ENCODE measurements around the gene PRDM5.

PRDM5 gene

DNA sequence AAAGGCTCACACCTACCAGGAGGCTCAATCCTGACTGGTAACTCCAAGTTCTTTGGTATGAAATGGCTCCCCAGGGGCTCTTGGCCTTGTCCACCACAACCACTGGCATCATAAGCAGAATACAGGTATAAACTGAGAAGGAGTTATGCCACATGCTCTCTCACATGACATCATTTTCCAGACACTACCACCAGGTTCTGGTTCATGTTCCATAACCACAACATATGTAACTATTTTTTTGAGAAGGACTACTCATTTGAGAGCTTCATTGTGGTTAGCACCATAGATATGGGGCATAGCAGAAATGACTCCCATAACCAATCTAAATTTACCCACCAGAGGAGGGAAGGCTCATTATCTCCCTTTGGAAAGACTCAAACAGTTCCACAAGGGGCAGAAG lies 19.6 kb downstream of the PRDM5 start:
- DNase-seq = no peak

DNA sequence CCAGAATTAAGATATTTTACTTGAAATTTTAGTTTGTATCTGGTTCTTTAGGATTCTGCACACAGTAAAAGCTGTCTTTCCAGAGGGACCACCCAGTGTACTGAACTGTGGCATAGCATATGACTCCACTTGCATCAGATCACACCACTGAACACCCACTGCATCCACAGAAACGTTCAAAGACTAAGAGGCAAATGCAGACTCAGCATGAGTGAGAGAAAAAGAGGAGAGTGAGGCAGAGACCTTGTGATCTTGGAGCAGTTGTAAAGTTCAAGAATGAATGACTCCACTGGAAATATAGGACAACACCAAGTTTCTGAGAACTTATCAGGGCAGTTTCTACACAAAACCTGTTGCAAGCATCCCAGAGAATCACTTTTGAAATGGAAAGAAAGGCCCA lies 20.8 kb downstream of the PRDM5 start:
- DNase-seq = no peak

DNA sequence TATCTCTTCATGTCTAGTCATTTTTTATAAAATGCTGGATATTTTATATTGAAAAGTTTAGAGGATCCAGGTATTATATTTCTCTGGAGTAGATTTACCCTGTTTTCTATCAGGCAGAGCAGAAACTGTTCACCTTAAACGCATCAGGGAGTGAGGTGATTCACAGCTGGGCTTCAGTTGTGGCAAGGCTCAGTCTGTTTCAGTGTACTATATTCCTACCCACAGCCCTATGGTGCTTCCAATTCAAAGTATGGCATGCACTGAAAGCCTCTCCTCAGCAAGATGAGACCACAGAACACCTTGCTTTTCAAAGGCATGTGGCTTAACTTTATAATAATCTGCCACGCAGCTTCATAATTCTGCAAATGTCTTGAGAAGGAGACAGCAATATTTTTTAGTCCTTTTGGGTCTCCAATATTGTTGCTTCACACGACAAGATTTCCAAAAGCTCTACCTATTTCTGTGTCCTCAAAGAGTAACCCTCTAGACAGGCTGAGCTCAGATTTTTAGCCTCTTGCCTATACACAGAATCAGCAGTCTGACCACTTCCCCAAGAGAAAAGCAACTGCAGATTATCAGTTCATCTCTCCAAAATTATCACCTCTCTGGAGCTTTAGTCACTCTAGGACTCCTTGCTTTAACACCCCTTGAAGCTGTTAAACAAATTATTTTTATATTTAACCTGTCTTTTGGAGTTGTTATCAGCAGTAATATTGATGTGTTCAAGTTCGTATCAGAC lies 24.4 kb downstream of the PRDM5 start:
- no peak for DNase-seq

DNA sequence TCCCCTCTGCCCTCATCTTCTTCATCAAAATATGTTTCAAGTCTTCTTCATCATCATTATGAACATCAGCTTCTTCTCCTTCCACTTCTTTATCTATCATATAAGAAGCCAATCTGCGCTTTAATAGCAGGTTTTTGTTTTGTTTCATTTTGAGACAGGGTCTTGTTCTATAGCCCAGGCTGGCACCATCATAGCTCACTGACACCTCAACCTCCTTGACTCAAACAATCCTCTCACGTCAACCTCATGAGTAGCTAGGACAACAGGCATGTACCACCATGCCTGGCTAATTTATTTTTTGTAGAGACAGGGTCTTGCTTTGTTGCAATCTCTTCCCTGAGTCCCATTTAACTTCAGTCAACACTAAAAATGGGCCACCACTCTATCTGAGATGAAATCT lies 27.0 kb downstream of the PRDM5 start:
- DNase-seq = no peak

DNA sequence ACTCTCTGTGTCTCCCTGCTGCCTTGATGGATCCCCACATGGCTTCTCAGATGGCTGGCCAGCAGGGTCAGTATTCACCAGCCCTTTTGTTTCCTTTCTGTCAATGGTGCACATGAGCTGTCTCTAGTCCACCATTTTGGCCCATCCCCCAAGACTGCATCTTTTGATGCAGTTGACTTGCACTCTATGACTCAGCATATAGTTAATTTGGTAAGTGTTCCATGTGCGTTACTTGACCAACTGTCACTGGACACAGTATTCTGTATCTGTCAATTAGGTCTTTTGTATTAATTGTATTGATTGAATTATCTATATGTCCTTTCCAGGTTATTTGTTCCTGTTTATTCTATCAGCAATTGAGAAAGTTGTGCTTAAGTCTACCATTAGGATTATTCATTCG lies 29.2 kb downstream of the PRDM5 start:
- no peak for DNase-seq

DNA sequence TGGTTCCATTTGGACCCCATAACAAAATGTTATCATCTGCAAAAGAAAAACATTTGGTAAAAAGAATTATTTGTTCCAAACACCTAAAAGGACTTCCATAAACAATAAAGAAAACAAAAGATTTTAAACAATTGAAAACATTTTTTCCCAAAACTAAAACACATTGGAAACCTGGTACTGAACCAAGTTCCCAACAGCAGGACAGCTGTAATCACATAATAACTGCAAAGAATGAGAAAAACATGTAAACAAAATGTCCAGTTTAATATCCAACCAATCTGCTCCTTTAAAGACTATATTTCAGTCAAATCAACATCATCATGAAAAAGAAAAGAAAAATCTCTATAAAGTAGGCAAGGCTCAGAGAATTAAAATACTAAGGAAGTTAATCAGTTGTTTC lies 36.3 kb downstream of the PRDM5 start:
- no peak for DNase-seq

DNA sequence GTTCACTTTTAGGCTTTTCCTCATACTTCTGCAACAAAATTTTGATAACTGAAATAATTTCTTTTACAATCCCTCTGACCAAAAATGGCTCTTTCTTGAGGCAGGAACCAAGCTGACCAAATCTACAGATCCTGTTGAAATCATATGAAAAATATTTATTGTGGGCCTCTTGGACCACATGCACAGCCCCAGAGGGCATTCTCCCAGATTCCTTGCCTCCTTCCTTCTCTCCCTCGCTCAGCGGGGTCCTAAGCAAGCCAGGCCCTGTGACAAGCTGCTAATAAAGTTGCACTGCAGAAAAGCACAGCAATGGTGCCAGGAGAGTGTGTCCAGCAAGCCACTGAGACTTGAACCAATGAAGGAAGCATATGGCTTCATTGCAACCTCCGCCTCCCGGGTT lies 40.7 kb downstream of the PRDM5 start:
- DNase-seq = no peak

DNA sequence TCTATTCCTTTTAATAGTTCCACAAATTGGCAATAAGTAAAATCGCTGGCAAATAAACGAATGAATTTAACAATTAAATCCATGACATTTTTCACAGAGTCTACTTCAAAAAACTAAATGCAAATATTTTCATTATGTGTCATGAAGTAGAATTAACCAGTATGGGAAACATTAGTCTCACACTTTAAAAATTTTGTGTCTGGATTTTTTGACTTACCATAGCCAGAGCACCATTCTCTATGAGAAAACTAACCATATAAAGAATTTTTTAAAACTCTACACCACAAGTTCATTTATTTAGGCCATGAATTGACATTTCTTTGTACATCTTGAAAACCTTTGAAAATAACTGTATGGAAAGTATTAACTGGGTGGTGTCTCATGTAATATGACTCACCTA lies 41.2 kb downstream of the PRDM5 start:
- DNase-seq = no peak

DNA sequence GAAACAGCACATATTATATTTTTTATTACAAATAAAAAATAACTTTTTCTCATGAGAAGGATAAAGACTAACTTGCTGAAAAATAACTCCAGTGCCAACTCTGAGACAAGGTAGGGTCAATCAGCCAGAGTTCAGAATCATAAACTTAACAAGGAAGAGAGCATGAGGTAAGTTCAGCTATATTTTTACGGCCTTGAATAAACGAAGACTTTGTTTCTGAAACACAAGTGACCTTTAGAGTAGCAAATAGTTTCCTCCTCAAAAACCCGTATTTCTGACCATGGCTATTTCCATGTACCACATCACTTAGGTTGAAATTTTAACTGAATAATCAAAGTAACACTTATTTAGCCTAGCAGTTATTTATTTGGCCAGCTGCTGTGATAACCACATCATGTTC lies 45.5 kb downstream of the PRDM5 start:
- no peak for DNase-seq

DNA sequence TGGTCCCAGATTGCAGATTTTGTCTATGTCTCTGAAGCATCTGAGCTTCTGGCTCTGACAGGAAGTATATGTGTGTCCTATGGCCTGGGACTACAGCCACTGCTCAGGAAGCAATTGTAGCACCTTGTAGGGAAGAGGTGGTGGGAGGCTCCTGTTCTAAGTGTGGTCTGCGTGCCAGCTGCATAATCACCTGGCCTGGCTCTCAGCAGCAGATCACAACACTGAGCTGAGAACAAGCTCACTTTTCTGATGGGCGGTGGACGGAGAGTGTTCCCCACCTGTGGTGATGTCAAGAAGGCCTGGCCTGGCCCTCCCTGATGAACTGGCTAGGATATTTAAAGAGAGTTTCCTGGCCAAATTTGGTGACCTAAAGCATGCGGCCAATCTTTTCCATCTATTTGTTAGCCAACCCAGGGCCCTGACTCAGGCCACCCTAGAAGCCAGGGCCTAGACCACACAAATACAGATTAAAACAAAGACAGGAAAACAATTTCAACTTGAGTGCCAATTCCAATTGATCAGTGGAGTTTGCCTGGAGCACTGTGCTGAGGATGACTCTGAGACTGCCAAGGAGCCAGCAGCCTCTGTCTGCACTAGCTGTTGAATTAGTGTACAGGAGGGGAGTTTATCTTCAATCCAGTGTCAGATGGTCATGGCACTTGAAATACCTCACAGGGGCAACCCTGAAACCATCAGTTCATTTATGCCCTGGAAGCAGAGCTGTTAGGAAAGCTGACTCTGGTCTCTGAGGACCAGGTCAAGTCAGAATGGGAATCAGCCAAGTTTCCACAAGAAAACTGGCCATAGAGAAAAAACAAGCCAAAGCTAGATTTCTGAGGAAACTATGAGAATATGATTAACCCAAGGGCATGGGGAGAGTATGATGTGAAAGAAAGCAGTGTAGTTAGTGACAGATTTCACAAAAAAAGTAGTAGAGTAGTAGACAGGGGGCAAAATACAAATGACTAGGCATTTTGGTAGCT lies 47.4 kb downstream of the PRDM5 start:
- no peak for DNase-seq

DNA sequence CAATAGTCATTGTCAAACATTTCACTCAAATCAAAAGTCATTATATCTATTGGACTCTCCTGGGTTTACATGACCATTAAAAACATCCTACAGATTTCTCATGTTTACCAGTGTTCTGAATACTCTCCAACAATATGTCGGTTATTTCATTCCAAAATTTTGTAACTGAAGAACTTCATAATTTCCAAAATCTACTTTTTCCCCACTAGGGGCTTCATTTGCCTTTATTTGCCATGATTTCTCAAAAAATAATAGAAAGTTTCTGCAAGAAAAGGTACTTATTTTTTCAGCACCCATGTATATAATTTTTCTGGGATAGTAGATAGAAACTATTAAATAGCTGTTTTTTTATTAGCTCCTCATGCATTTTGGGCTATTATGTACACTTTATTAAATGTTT lies 49.0 kb downstream of the PRDM5 start:
- DNase-seq = no peak

DNA sequence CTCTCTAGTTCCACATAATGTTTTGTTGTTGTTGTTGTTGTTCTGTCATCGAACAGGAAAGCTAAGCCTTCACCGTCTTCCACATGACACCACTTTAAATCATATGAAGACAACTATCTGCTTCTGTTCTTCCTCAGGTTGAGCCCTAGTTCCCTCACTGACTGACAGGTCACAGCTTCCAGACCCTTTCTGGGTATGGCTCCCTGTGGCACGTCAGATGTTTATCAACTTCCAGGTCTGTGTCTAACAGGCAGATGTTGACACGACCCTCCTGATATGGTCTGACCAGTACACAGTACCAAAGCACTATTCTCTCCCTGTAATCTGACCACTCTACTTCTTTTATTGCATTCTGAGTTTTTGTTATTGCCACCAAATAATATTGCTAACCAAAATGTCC lies 51.4 kb downstream of the PRDM5 start:
- DNase-seq = no peak

DNA sequence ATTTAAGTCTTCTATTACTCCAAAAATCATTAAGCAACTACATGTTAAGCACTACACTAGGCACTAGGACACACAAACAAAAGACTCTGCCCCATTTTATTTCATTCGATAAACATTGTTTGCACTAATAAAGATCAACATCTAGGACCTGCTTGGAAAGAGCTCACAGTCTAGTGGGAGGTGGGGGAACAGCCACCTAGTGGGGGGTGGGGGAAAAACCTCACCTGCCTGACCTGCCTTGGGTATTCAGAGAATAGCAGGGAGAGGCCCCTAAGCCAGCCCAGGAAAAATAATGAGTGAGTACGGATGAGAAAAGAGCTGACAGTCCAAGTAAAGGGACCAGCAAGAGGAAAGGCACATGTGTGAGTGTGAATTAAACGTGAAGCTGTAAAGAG lies 52.2 kb downstream of the PRDM5 start:
- DNase-seq = no peak

DNA sequence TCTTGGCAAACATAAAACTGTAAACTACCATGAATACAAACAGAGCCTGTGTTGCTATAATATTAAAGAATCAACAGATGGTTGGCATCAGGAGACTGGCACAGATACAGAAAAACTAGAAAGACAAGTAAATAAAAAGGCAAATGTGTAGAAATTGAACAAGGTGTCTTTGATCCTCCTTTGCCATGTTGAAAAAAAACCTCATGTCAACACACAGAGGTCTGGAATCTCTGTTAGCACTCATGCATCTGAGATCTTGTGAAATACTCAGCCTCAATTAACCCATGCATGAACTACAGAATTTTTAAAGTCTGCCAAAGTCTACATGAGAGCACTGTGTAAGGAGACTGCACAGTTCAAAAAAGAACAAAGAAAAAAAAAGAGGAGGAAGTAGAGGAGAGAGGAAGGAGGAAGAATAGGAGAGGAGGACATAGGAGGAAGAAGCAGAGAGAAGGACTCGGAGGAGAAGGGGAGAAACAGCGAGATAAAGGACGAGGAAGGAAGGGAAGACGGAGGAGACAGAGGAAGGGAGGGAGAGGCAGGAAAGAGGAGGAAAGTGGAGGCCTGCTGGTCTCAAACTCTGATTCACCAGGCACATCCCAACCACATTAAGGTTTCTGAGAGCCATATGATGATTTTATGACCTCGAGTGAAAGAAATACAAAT lies 52.8 kb downstream of the PRDM5 start:
- DNase-seq = no peak

DNA sequence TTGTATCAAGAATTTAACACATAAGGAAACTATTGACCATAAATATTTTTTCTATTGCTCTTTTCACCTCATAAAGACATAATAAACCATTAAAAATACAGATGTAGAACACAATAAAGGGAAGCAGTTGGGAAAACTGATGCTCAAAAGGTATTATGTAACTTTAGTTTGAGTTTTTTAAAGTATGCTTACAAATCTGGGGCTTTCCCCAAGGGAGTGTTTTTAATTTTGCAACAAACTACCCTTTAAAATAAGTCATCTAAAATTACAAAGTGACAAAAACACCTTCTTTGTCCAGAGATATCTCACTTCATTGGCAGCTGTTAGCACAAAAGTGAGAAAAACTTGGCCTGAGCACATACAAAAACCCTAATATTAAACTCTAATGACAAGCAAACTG lies 55.0 kb downstream of the PRDM5 start:
- DNase-seq = no peak

DNA sequence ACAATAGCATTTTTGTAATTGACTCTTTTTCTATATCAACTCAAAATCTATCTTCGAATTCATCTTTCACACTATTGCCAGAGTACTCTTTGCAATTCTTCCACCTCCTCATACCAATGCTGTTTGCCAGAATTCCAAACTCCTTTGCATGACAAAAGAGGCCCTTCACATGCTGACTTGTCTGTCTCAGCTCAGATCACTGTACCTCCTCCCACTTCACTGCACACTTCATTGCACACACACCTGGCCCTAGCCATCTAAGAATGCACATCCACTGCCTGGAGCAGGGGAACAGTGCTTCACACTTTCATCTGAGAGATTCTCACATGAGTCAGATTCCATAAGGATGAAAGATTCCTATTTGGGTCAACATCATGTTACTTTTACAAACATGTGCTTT lies 56.5 kb downstream of the PRDM5 start:
- DNase-seq = no peak

DNA sequence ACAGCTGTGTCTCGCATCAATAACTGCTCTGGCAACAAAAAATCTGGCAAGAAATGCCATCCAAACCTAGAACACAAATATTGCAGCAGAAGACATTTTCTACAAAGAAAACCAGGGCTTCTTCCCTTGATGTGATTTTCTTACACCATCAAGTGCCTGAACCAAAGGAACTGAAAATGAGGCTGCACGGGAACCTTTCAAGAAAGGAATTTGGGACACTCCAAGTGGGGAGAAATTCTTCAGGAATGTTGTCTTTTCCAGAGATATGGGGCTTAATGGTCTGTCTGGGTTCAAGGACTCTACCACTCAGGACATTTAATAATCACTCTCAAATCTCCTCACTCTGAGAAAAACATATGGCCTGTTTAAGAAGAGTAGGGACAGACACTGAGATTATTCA lies 57.6 kb downstream of the PRDM5 start:
- no peak for DNase-seq

DNA sequence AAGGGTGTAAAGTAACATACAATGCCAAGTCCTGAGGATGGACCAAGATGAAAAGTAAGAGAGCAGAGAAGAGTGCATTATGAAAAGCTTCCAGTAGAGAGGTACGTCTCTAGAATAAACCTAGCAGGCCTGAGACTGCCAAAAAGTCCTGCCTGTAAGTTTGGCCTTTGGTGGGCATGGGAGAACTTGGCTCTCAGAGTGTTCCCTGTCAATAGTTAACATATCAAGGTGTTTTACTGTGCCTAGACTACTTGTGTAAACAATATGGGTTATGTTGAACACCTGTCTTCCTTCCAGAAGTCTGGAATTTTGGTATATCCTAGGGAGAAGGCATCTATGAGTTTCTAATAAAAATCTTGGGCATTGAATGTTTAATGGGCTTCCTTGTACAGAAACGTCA lies 60.1 kb downstream of the PRDM5 start:
- DNase-seq = no peak

DNA sequence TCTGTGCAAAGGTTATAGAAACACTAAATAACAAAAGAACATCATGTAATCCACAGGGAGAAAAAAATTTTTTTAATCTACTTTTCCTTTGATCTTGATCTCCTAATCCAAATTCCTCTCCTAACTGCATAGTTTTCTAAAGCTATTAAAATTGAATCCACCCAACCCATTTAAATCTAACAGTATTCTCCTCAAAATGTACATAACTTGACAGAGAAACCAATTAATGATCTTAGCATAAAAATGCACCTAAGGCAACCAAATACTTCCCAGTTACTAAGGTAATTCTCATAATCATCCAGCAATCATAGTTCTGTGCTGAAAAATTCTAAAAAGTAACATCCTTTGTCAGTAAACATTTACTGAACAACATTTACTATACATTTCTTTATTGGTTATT lies 60.7 kb downstream of the PRDM5 start:
- DNase-seq = no peak

DNA sequence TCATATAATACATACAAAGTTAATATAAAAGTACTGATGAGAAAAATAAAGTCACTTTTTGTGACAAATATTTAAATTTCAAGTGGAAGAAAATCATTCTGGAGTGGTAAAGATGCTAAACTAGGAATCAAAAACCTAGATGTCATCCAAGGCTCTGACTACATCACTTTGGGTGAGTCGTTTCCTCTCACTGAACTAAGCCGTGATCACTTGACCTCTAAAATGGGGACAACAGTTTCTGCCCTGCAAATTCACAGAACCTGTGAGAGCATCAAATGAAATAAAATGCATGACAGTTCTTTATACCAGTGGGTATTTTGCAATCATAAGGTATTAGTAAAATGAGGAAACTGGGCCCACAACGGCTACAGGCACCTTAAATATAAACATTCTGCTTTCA lies 63.8 kb downstream of the PRDM5 start:
- DNase-seq = no peak

DNA sequence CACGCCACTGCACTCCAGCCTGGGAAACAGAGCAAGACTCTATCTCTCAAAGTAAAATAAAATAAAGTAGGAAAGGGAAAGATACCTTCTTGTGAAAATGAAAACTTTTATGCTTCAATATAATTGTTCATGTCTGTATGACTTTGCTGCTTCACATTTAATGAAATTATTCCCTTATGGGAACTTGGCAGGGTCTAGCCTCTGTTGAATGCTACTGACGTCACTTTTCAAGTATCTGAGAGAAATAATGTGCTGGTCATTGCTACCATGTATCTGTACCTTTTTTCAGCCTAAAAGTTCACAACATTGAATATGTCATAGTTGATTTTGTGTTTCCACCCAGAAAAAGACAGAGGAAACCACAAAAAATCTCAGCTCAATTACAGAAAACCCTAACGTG lies 65.2 kb downstream of the PRDM5 start:
- DNase-seq = no peak

DNA sequence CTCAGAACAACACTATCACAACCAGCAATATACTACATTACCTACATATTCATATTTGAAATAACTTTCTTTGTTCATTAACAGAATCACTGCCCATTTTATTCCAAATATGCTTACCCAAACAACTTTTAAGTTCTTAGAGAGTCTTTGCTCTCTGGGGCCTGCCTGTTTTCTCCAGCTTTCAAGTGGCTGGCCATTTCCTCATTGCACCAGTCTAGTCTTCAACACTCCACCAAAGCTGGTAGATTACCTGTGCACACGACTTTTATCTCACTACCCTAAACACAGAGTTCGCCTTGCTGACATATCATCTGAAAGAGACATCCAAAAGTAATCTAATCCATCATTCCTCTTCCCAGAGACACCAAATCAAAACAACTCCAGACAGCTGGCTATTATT lies 66.2 kb downstream of the PRDM5 start:
- DNase-seq = no peak

DNA sequence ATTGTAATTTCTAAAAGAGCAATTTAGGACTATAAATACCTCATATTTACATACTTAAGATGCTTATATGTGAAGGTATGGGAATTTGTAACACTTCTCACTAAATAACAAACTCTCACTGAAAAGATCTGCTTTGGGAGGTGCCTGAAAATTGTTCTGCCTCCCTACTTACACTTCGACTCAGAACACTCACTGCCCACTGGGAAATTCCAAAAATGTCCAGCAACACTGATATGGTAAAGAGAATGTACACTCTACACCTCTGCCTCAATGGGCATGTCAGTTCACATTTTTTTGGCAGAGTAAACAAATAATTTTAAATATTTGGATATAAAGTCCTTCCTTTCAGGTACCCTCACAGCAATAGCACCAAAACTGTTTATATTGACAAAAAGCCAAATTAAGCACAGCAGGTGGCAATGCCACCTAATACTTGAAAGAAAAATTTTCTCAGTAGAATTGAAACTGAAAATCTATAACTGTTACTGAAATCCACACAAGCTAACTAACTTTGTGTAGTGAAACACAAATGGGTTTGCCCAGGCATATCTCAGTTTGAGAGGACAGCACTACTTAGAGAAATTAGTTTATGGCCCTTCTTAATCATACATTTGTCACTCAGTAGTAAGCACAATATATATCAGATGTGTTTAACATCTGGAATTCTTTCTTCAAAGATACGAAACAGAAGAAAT lies 67.1 kb downstream of the PRDM5 start:
- no peak for DNase-seq

Measured in stimulated activated naive CD4-positive, alpha-beta T cell treated with Interleukin-2 at 50 U/mL for 16 hours (primary cell).